ENCODE results near the gene TNFSF11. TPM values are rescaled to one million over a fixed set of nuclear protein-coding genes. Genes with fewer than 3 reads are reported as not detected.

Gene TNFSF11
- total RNA-seq, 2 experiments from 2014 or later: not detected

GRCh38 chr13:42574435-42575311 is 721 bp downstream of the TNFSF11 start:
- TF ChIP-seq, protein P1, sequence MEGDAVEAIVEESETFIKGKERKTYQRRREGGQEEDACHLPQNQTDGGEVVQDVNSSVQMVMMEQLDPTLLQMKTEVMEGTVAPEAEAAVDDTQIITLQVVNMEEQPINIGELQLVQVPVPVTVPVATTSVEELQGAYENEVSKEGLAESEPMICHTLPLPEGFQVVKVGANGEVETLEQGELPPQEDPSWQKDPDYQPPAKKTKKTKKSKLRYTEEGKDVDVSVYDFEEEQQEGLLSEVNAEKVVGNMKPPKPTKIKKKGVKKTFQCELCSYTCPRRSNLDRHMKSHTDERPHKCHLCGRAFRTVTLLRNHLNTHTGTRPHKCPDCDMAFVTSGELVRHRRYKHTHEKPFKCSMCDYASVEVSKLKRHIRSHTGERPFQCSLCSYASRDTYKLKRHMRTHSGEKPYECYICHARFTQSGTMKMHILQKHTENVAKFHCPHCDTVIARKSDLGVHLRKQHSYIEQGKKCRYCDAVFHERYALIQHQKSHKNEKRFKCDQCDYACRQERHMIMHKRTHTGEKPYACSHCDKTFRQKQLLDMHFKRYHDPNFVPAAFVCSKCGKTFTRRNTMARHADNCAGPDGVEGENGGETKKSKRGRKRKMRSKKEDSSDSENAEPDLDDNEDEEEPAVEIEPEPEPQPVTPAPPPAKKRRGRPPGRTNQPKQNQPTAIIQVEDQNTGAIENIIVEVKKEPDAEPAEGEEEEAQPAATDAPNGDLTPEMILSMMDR (conservative IDR thresholded peaks at IDR 0.05; ENCODE audit: low read length): no peak
- TF ChIP-seq EZH2phosphoT487 (IDR thresholded peaks at IDR 0.05; ENCODE audit: borderline replicate concordance, low read depth, low read length): no peak
- H3K79me2 ChIP-seq (ENCODE audit: insufficient read depth, low read depth, low read length): no peaks in the 10 kb centered on the region
- H3K27ac ChIP-seq (ENCODE audit: low read depth, low read length, poor library complexity, severe bottlenecking): no peak overlapping the region
- intact Hi-C loops (cut with micrococcal nuclease; ENCODE audit: unreplicated experiment): no loop called here
- no peak overlapping the region for H2AFZ ChIP-seq (ENCODE audit: low read length)
- no peak overlapping the region for H3K4me3 ChIP-seq (ENCODE audit: low read depth, low read length, poor library complexity, severe bottlenecking)
- no peaks in the 10 kb centered on the region for H3K9me2 ChIP-seq (ENCODE audit: insufficient read depth, low read length)
- H3K4me1 ChIP-seq (ENCODE audit: insufficient read depth, low read length, poor library complexity, severe bottlenecking): no peaks in the 10 kb centered on the region
- peak overlapping the region; percentile 5; the same call in 1 of the 2 replicates for H3K4me2 ChIP-seq (ENCODE audit: low read length)
- ChIA-PET CTCF (ENCODE audit: unreplicated experiment) (no interaction called here), POLR2A (no interaction called here)
- H3K9me3 ChIP-seq (ENCODE audit: low read length): no peaks in the 10 kb centered on the region
- no peaks in the 10 kb centered on the region for H4K20me1 ChIP-seq (ENCODE audit: insufficient read depth, low read length)
- no peaks in the 10 kb centered on the region for H3K36me3 ChIP-seq (ENCODE audit: insufficient read depth, low read length)
- DNase-seq (ENCODE audit: low spot score): no peak
- BruUV-seq (replicated peaks): no TSS peak

DNA sequence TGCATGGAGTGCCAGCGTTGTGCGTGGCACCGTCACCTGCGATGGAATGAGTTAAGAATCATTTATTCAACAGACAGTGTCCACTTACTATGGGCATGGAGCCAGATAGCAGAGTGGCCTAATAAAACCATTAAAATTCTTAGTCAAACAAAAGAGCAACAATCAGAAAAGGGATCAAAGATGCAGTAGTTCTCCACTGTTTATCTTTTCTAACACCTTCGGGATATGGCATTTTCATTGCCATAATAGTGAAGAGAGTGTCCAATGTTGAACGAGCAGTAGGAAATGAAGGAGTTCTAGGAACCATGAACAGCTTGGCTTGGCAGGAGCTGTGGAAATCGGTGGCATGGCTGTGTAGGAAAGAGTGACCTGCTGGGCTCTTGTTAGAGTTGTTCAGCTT is 2.0 kb downstream of the TNFSF11 start:
- no TSS peak for BruUV-seq (replicated peaks)
- Histone ChIP-seq H3K4me3 (ENCODE audit: low read depth, low read length, poor library complexity, severe bottlenecking) (no peak overlapping the region), H4K20me1 (ENCODE audit: insufficient read depth, low read length) (no peaks in the 10 kb centered on the region), H3K36me3 (ENCODE audit: insufficient read depth, low read length) (no peaks in the 10 kb centered on the region), H3K9me3 (ENCODE audit: low read length) (no peaks in the 10 kb centered on the region), H3K4me2 (ENCODE audit: low read length) (no peak overlapping the region), H3K9me2 (ENCODE audit: insufficient read depth, low read length) (no peaks in the 10 kb centered on the region), H3K4me1 (ENCODE audit: insufficient read depth, low read length, poor library complexity, severe bottlenecking) (no peaks in the 10 kb centered on the region), H2AFZ (ENCODE audit: low read length) (no peak overlapping the region), H3K27ac (ENCODE audit: low read depth, low read length, poor library complexity, severe bottlenecking) (no peak overlapping the region), H3K79me2 (ENCODE audit: insufficient read depth, low read depth, low read length) (no peaks in the 10 kb centered on the region)
- TF ChIP-seq, protein P1 (conservative IDR thresholded peaks at IDR 0.05; ENCODE audit: low read length): no peak
- TF ChIP-seq EZH2phosphoT487 (IDR thresholded peaks at IDR 0.05; ENCODE audit: borderline replicate concordance, low read depth, low read length): no peak
- intact Hi-C loops (cut with micrococcal nuclease; ENCODE audit: unreplicated experiment): no loop called here
- CTCF ChIA-PET (ENCODE audit: unreplicated experiment): no interaction called here
- POLR2A ChIA-PET: no interaction called here
- no peak for DNase-seq (ENCODE audit: low spot score)

DNA sequence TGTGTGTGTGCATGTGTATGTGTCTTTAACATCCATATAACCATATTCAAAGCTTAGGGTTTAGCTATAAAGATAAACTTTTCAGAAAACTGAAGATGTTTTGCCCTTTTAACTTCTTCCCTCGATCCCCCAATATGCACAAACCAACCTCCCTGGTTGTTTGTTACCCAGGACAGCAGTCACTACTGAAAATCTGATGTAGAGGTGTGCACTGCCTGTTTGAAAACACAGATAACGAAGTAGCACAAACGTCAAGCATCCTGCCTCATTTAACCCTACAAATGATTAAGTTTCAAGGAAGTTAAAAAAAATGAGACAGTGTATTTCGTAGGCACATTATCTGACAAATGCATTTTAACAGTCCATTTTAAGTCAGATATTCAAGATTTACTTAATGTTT is 3.6 kb downstream of the TNFSF11 start:
- H3K4me3 ChIP-seq (ENCODE audit: low read depth, low read length, poor library complexity, severe bottlenecking): no peak overlapping the region
- TF ChIP-seq, protein P1 (conservative IDR thresholded peaks at IDR 0.05; ENCODE audit: low read length): no peak
- no peak for TF ChIP-seq EZH2phosphoT487 (IDR thresholded peaks at IDR 0.05; ENCODE audit: borderline replicate concordance, low read depth, low read length)
- no peaks in the 10 kb centered on the region for H3K9me3 ChIP-seq (ENCODE audit: low read length)
- H4K20me1 ChIP-seq (ENCODE audit: insufficient read depth, low read length): no peaks in the 10 kb centered on the region
- no peak overlapping the region for H3K27ac ChIP-seq (ENCODE audit: low read depth, low read length, poor library complexity, severe bottlenecking)
- H3K9me2 ChIP-seq (ENCODE audit: insufficient read depth, low read length): no peaks in the 10 kb centered on the region
- intact Hi-C loops (cut with micrococcal nuclease; ENCODE audit: unreplicated experiment): no loop called here
- no peaks in the 10 kb centered on the region for H3K4me1 ChIP-seq (ENCODE audit: insufficient read depth, low read length, poor library complexity, severe bottlenecking)
- H3K4me2 ChIP-seq (ENCODE audit: low read length): no peak overlapping the region
- ChIA-PET POLR2A (interaction anchor here (0.7 kb wide), 1 partner anchor 22 kb away, joined by 3 read pairs; no protein-coding TSS in a partner anchor), CTCF (ENCODE audit: unreplicated experiment) (no interaction called here)
- H3K79me2 ChIP-seq (ENCODE audit: insufficient read depth, low read depth, low read length): no peaks in the 10 kb centered on the region
- no TSS peak for BruUV-seq (replicated peaks)
- no peak overlapping the region for H2AFZ ChIP-seq (ENCODE audit: low read length)
- no peak for DNase-seq (ENCODE audit: low spot score)
- H3K36me3 ChIP-seq (ENCODE audit: insufficient read depth, low read length): no peaks in the 10 kb centered on the region
